Stimulated activated naive B cell treated with anti-CD40 and anti-IgM and Interleukin-4, amounts not matched to agents 10 μg/mL and 1 μg/mL and 100 μg/mL, for 72 hours (primary cell): ENCODE data around the gene KRI1.
"Not testable (repeated sequence)": the region's sequence is repeated elsewhere in the genome, so short reads cannot be mapped to it uniquely, and the experiment has no call there.

ENCODE experiments used
- ATAC-seq, 2 donors: fragments of 150-1000 bp; cut with Tn5 transposase; replicated peaks; 2 replicates each; pipeline ENCODE4 v1.10.0; 2021; ENCODE audit warnings: moderate library complexity in 1 of 2
- DNase-seq: peaks from one replicate; pipeline ENCODE4 v3.0.0; 2021
- H3K27ac Mint-ChIP-seq: one replicate; pipeline ENCODE4 v1.8.0; 2022; ENCODE audit warnings: mild to moderate bottlenecking, mixed read lengths
- H3K27me3 Mint-ChIP-seq, 2 donors: one replicate each; pipeline ENCODE4 v1.8.0; 2022; ENCODE audit warnings: mixed read lengths in 2 of 2
- H3K36me3 Mint-ChIP-seq, 2 donors: one replicate each; pipeline ENCODE4 v1.8.0; 2022; ENCODE audit warnings: mixed read lengths in 2 of 2, mild to moderate bottlenecking in 1 of 2
- H3K4me1 Mint-ChIP-seq, 2 donors: one replicate each; pipeline ENCODE4 v1.8.0; 2022; ENCODE audit warnings: mixed read lengths in 2 of 2, mild to moderate bottlenecking in 1 of 2
- H3K4me3 Mint-ChIP-seq, 2 donors: one replicate each; pipeline ENCODE4 v1.8.0; 2022; ENCODE audit warnings: mild to moderate bottlenecking in 2 of 2, mixed read lengths in 2 of 2, moderate library complexity in 1 of 2
- H3K9me3 Mint-ChIP-seq, 2 donors: one replicate each; pipeline ENCODE4 v1.8.0; 2022; ENCODE audit warnings: mixed read lengths in 2 of 2, mild to moderate bottlenecking in 1 of 2

The KRI1 gene

DNA sequence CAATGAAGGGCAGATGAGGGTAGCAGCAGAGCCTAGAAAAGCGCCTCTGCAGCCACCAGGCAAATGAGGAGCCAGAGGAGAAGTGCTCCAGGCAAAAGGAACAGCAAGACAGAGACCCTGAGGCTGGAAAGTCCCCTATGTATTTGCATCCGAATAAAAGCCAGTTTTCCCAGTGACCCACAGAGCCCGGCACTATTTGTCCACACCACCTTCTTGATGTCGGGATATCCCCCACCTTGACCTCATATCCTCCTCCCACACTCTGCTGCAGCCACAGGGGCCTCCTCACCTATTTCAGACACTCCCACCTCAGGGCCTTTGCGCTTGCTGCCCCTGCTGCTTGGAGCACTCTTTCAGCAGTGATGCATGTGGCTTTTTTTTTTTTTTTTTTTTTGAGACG, 15.5 kb downstream of the KRI1 start:
- H3K36me3 Mint-ChIP-seq: peaks cover 42 to 66% of the 10 kb centered on the region in 2 donors
- no peaks in the 10 kb centered on the region for H3K9me3 Mint-ChIP-seq
- no peaks in the 10 kb centered on the region for H3K27me3 Mint-ChIP-seq
- H3K4me3 Mint-ChIP-seq: no peak overlapping the region
- no peak for ATAC-seq
- peak overlapping the region; percentile 33 for H3K27ac Mint-ChIP-seq
- H3K4me1 Mint-ChIP-seq: peaks cover 22 to 50% of the 10 kb centered on the region in 2 donors
- DNase-seq: no peak

DNA sequence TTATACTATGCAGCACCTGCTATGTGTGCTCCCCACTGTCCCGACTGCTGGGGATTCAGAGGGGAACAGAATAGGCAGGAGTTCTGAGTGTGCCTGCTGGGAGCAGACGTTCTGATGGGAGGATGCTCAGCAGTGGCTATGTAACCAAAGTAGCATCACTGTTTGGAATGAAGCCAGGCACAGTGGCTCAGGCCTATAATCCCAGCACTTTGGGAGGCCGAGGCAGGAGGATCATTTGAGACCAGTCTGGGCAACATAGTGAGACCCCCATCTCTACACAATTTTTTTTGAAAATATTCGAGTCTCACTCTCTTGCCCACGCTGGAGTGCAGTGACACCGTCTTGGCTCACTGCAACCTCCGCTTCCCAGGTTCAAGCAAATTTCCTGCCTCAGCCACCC, 16.1 kb downstream of the KRI1 start:
- Mint-ChIP-seq H3K4me1 (peaks cover 24 to 50% of the 10 kb centered on the region in 2 donors), H3K9me3 (no peaks in the 10 kb centered on the region), H3K36me3 (peaks cover 39 to 62% of the 10 kb centered on the region in 2 donors)

DNA sequence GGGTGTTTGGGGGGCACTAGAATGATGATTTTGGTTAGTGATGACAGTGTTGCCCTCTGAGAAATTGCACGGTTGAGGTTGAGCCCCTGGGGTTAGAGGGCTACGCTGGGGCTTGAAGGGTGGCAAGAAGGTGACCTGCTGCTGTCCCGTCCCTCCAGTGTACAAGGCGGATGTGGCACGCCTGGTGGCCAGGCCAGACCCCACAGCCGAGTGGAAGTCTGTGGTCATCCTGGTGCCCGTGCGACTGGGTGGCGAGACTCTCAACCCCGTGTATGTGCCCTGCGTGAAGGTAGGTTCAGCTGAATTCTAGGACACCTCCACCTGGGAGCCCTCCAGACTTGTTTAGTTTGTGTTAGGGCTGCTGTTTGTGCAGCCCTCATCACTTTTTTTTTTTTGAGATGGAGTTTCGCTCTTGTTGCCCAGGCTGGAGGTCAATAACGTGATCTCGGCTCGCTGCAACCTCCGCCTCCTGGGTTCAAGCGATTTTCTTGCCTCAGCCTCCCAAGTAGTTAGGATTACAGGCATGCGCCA, 17.0 kb downstream of the KRI1 start:
- H3K27me3 Mint-ChIP-seq: no peaks in the 10 kb centered on the region
- H3K36me3 Mint-ChIP-seq: peaks cover 36 to 54% of the 10 kb centered on the region in 2 donors
- H3K4me3 Mint-ChIP-seq: no peak overlapping the region
- no peak overlapping the region for H3K27ac Mint-ChIP-seq
- no peak for DNase-seq
- no peaks in the 10 kb centered on the region for H3K9me3 Mint-ChIP-seq
- H3K4me1 Mint-ChIP-seq: peaks cover 17 to 46% of the 10 kb centered on the region in 2 donors
- ATAC-seq: no peak

More for the DNA sequence above, 16.1 kb downstream of the KRI1 start:
- Mint-ChIP-seq H3K27me3 (no peaks in the 10 kb centered on the region), H3K4me3 (no peak overlapping the region), H3K27ac (no peak overlapping the region)
- ATAC-seq (no peak), DNase-seq (no peak)

DNA sequence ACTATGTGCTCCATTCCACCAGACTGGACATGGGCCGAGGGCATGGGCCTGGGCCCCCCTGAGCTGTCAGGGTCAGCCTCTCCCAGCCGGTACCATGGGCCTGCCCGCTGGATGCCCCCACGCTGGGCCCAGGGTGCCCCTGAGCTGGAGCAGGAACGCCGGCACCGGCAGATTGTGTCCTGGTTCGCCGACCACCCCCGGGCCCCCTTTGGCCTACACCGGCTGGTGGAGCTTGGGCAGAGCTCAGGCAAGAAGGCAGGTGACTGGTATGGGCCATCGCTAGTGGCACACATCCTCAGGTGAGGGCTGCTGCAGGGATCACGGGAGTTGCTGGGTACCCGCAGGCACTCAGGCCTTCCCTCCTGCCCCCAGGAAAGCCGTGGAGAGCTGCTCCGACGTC, 19.0 kb downstream of the KRI1 start:
- Mint-ChIP-seq H3K27me3 (no peaks in the 10 kb centered on the region), H3K36me3 (peaks cover 19 to 34% of the 10 kb centered on the region in 2 donors), H3K9me3 (no peaks in the 10 kb centered on the region), H3K4me3 (no peak overlapping the region), H3K27ac (no peak overlapping the region), H3K4me1 (peaks cover 9 to 31% of the 10 kb centered on the region in 2 donors)
- no peak for ATAC-seq
- no peak for DNase-seq

DNA sequence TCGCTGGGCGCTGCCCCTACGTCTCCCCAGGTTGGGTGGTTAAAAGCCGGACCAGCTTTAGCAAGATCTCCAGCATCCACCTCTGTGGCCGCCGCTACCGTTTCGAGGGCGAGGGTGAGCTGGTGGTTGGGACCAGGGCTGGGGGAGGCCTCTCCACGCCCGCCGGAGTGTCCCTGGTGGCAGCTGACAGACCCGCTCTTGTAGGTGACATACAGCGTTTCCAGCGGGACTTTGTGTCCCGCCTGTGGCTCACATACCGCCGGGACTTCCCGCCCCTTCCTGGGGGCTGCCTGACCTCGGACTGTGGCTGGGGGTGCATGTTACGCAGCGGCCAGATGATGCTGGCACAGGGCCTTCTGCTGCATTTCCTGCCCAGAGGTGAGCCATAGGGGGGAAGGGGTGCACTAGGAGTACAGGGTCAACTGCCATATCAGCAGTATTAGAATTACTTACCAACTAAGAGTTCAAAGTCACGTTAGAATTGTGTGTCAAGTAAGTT, 21.0 kb downstream of the KRI1 start:
- H3K9me3 Mint-ChIP-seq: no peaks in the 10 kb centered on the region
- no peak for ATAC-seq
- DNase-seq: no peak
- peaks cover 7 to 20% of the 10 kb centered on the region in 2 donors for H3K4me1 Mint-ChIP-seq
- H3K27me3 Mint-ChIP-seq: peaks cover 8 to 12% of the 10 kb centered on the region in 2 donors
- H3K27ac Mint-ChIP-seq: peak overlapping the region; percentile 88
- peak overlapping the region; percentile 83 to 87 for H3K4me3 Mint-ChIP-seq
- peaks cover 8 to 21% of the 10 kb centered on the region in 2 donors for H3K36me3 Mint-ChIP-seq

DNA sequence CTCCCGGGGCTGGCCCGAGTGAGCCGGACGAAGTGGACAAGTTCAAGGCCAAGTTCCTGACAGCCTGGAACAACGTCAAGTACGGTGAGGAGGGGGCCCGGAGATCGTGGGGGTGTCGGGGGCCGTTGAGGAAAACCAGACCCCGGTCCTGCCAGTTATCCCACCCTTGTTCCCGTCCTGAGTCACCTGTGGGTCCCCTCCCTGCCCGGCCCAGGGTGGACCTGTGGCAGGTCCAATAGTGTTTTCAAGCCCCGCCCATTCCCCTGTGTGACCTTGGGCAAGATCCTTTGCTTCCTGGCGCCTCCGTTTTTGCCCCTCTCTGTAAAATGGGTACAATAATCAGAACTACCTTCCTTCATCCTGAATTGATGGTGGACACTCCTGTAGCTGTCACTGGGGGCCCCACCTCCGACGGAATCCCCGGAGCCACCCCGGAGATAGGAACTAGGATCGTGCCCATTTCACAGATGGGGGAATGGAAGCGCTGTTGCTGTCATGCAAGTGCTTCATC, 21.5 kb downstream of the KRI1 start:
- peaks cover 9 to 12% of the 10 kb centered on the region in 2 donors for H3K27me3 Mint-ChIP-seq
- peaks cover 7 to 16% of the 10 kb centered on the region in 2 donors for H3K36me3 Mint-ChIP-seq
- H3K4me3 Mint-ChIP-seq: peak overlapping the region; percentile 83 to 87
- no peaks in the 10 kb centered on the region for H3K9me3 Mint-ChIP-seq
- H3K4me1 Mint-ChIP-seq: peaks cover 7 to 20% of the 10 kb centered on the region in 2 donors
- peak overlapping the region; percentile 88 for H3K27ac Mint-ChIP-seq
- ATAC-seq (peak; percentile 19 to 22), DNase-seq (no peak)

DNA sequence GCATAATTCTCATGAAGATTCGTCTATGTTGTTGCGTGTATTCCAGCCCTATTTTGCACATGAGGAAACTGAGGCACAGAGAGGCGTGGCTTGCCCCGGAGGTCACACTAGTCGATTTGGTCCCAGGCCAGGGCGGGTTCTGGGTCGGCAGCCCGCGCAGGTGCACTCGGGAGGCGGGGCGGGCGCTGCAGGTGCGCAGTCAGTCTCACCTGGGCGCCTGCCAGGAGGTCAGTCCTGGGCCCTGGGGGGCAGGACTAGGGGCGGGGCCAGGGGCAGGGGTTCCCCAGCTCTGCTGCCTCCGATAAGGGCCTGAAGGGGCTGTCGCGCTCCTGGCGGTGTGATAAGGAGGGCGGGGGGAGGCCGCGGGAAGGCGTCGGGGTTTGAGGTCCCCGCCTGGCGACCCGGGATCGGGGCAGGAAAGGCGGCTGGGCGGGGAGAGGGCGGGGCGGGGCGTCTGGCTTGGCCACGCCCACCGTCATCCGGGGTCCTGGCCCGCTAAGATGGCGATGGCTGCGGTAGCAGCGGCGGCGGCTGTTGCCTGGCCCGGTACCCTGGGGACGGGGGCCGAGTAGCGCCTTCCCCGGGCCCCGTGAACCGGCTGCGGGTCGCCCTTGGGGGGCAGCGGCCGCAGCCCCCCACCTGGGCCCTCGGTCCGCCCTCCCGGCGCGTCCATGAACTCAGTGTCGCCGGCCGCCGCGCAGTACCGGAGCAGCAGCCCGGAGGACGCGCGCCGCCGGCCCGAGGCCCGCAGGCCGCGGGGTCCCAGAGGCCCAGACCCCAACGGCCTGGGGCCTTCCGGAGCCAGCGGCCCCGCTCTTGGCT, 22.2 kb downstream of the KRI1 start, which contains the start of gene ATG4D:
Gene ATG4D (plus strand): TSS at position 485 of the 822 bp plus-strand sequence. CDS start 187 bp downstream, at position 672.
- DNase-seq: peak; percentile 63
- H3K27ac Mint-ChIP-seq: peak within 1 kb of the TSS; percentile 90
- H3K4me3 Mint-ChIP-seq: peak within 1 kb of the TSS; percentile 84 to 87
- H3K9me3 Mint-ChIP-seq: no peaks in the 10 kb centered on the region
- H3K27me3 Mint-ChIP-seq: peaks cover 15 to 18% of the 10 kb centered on the region in 2 donors
- H3K4me1 Mint-ChIP-seq: peaks cover 11 to 25% of the 10 kb centered on the region in 2 donors
- ATAC-seq: peak; percentile 89 to 90
- H3K36me3 Mint-ChIP-seq: peaks cover 3 to 9% of the 10 kb centered on the region in 2 donors

DNA sequence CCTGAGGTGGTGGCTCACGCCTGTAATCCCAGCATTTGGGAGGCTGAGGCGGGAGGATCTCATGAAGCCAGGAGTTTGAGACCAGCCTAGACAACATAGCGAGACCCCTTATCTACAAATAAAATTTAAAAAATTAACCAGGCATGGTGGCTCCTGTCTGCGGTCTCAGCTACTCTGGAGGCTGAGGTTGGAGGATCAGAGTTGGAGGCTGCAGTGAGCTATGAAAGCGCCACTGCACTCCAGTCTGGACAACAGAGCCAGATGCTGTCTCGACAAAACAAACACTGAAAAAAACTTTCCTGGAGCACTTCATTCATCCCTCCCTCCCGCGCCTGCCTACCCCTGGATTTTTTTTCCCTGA, 22.8 kb downstream of the KRI1 start:
- Mint-ChIP-seq H3K36me3 (peaks cover under 1 to 4% of the 10 kb centered on the region in 2 donors), H3K27ac (no peak overlapping the region), H3K27me3 (peaks cover 15 to 22% of the 10 kb centered on the region in 2 donors), H3K4me3 (peak overlapping the region; percentile 84 to 87), H3K9me3 (no peaks in the 10 kb centered on the region), H3K4me1 (peaks cover 11 to 26% of the 10 kb centered on the region in 2 donors)
- no peak for ATAC-seq
- DNase-seq: no peak

DNA sequence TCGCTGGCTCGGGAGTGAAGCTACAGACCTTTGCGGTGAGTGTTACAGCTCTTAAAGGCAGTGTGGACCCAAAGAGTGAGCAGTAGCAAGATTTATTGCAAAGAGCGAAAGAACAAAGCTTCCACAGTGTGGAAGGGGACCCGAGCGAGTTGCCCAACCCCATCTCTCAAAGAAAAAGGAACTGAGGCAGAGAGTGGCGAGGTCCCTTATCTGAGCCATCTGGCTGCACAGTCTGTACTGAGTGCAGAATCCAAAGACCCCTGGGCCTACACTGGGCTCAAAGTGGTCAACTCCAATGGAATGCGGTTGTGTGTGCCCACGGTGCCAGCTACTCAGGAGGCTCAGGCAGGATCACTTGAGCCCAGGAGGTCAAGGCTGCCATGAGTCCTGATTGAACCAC, 26.8 kb downstream of the KRI1 start:
- H3K4me1 Mint-ChIP-seq: peaks cover 6 to 11% of the 10 kb centered on the region in 2 donors
- H3K27me3 Mint-ChIP-seq: peaks cover 21 to 29% of the 10 kb centered on the region in 2 donors
- not testable (repeated sequence) for H3K36me3 Mint-ChIP-seq, ATAC-seq, H3K27ac Mint-ChIP-seq, H3K4me3 Mint-ChIP-seq, DNase-seq, H3K9me3 Mint-ChIP-seq

DNA sequence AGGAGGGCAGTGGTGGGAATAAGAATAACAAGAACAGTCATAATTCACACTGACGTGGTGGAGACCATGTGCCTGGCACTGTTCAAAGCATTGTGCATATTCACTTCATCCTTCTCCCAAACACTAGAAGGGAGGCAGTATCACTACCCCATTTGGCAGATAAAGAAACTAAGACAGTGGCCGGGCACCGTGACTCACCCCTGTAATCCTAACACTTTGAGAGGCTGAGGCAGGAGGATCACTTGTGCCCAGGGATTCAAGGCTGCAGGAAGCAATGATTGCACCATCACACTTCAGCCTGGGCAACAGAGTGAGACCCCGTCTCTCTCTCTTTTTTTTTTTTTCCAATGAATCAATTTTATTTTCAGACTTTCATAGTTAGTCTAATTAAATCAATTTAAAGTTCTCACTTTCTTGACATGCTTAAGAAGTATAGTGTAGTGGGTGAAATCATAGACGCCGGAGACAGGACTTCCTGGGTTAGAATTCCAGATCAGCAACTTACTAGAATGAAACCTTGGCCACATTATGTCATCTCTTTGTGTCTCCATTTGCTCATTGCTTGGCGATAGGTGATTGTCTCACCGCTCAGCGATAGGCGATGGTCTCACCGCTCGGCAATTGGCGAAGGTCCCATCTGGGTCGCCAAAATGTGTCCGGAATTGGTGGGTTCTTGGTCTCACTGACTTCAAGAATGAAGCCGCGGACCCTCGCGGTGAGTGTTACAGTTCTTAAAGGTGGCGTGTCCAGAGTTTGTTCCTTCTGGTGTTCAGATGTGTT, 27.4 kb downstream of the KRI1 start:
- Mint-ChIP-seq H3K27ac (no peak overlapping the region), H3K36me3 (no peaks in the 10 kb centered on the region), H3K9me3 (no peaks in the 10 kb centered on the region), H3K4me3 (no peak overlapping the region), H3K4me1 (peaks cover 5 to 12% of the 10 kb centered on the region in 2 donors), H3K27me3 (peaks cover 21 to 29% of the 10 kb centered on the region in 2 donors)
- ATAC-seq (peak; percentile 31 to 55), DNase-seq (no peak)

DNA sequence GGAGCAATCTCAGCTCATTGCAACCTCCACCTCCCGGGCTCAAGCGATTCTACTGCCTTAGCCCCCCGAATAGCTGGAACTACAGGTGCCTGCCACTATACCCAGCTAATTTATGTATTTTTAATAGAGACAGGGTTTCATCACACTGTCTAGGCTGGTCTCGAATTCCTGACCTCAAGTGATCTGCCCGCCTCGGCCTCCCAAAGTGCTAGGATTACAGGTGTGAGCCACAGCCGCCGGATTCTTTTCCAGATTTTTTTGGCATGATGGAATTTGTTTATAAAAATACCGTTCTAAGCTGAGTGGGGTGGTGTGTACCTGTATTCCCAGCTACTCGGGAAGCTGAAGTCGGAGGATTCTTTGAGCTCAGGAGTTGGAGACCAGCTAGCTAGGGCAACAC, 28.1 kb downstream of the KRI1 start:
- Mint-ChIP-seq H3K4me3 (no peak overlapping the region), H3K27ac (no peak overlapping the region), H3K36me3 (no peaks in the 10 kb centered on the region), H3K4me1 (peaks cover 4 to 9% of the 10 kb centered on the region in 2 donors), H3K27me3 (peaks cover 21 to 31% of the 10 kb centered on the region in 2 donors), H3K9me3 (peaks cover 0 to under 1% of the 10 kb centered on the region in 2 donors)
- ATAC-seq: no peak
- no peak for DNase-seq

DNA sequence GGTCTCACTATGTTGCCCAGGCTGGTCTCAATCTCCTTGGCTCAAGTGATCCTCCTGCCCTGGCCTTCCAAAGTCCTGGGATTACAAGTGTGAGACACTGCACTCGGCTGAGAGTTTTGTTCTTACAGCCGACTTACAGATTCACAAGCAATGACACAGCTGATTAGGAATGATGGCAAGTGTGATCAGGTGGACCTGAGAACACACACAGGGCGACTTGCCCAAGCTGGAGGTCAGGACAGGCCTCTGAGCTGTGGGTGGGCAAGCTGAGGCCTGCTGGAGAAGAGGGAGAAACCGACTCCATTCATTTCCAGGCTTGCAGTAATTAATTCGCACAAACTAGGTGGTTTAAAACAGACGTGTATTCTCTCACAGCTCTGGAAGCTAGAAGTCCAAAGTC, 30.2 kb downstream of the KRI1 start:
- ATAC-seq (no peak), DNase-seq (no peak)
- H3K4me1 Mint-ChIP-seq: peaks cover 4 to 9% of the 10 kb centered on the region in 2 donors
- H3K36me3 Mint-ChIP-seq: no peaks in the 10 kb centered on the region
- H3K27ac Mint-ChIP-seq: no peak overlapping the region
- peaks cover 0 to 1% of the 10 kb centered on the region in 2 donors for H3K9me3 Mint-ChIP-seq
- no peak overlapping the region for H3K4me3 Mint-ChIP-seq
- H3K27me3 Mint-ChIP-seq: peaks cover 21 to 34% of the 10 kb centered on the region in 2 donors

DNA sequence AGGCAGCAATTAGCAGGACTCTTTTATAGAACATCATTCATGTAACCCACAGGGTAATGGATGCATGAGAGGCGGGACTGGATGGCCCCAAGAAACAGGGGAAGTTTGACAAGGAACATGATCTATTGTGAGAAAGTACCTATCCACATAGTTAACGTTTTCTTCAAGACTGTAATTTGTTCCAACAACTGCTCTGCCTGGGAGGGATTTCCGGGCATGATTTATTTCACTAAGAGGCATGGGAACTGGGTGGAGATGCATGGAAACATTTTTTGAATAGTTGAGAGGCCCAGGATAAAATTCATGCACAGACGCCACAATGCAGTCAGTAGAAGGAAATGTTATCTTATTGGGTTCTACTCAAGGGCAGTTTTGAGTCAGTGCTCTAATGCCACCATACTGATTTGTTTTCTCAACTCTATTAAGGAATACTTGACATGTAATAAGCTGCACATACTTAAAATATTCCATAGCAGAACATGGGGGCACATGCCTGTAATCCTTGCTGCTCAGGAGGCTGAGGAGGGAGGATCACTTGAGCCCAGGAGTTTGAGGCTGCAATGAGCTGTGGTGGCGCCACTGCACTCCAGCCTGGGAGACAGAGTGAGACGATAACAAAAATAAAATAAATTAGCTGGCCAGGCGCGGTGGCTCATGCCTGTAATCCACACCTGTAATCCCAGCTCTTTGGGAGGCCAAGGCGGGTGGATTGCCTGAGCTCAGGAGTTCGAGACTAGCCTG, 32.0 kb downstream of the KRI1 start:
- ATAC-seq (peak in 1 of 2 donors; percentile 33), DNase-seq (no peak)
- H3K4me1 Mint-ChIP-seq: peaks cover 1 to 6% of the 10 kb centered on the region in 2 donors
- no peak overlapping the region for H3K4me3 Mint-ChIP-seq
- peaks cover 0 to 1% of the 10 kb centered on the region in 2 donors for H3K9me3 Mint-ChIP-seq
- no peak overlapping the region for H3K27ac Mint-ChIP-seq
- H3K36me3 Mint-ChIP-seq: no peaks in the 10 kb centered on the region
- peaks cover 8 to 26% of the 10 kb centered on the region in 2 donors for H3K27me3 Mint-ChIP-seq
